ENCODE measurements around the gene XRCC4. TPM values are rescaled to one million over a fixed set of nuclear protein-coding genes. Genes with fewer than 3 reads are reported as not detected.
A peak's percentile ranks its signal among the peaks of the same experiment; 100 is the strongest.

The XRCC4 gene
- total and polyA plus RNA-seq, 2 of the 13 experiments (the other 11 are each of a cell fraction or from before 2014, with no cell fraction given) = 2.8 to 12.6 TPM

- TF ChIP-seq GLMP (CRISPR knock-in tag; IDR thresholded peaks at IDR 0.05; ENCODE audit: borderline replicate concordance) = no peak
- TF ChIP-seq MIER3 (CRISPR knock-in tag; IDR thresholded peaks at IDR 0.05; ENCODE audit: borderline replicate concordance) = peak; percentile 80; the same call in 1 of the 2 replicates
- TF ChIP-seq SMAD3 (CRISPR knock-in tag; IDR thresholded peaks at IDR 0.05) = peak; percentile 75; the same call in 1 of the 2 replicates
- no peak for TF ChIP-seq SRSF1 (optimal IDR thresholded peaks at IDR 0.05; ENCODE audit: low read depth, low read length)
- TF ChIP-seq HIC2 (CRISPR knock-in tag; IDR thresholded peaks at IDR 0.05; ENCODE audit: low read depth) = no peak
- TF ChIP-seq ZNF607 (CRISPR knock-in tag; IDR thresholded peaks at IDR 0.05; ENCODE audit: borderline replicate concordance) = no peak
- no peak for TF ChIP-seq DNMT3B (CRISPR knock-in tag; conservative IDR thresholded peaks at IDR 0.05)
- 0 out of 2 replicates have a peak, but pooled peaks have one; percentile 44 for TF ChIP-seq ERF (CRISPR knock-in tag; IDR thresholded peaks at IDR 0.05)
- peak; percentile 93 for TF ChIP-seq RXRB (CRISPR knock-in tag; IDR thresholded peaks at IDR 0.05; ENCODE audit: borderline replicate concordance)
- peak in 1 of 2 experiments; percentile 56; a peak in 1 of 4 replicates for TF ChIP-seq REST (IDR thresholded peaks at IDR 0.05; ENCODE audit: borderline replicate concordance in 1 of 2, low read depth in 1 of 2, low read length in 2 of 2)
- TF ChIP-seq ZNF30 (CRISPR knock-in tag; IDR thresholded peaks at IDR 0.05) = no peak
- TF ChIP-seq ZNF235 (CRISPR knock-in tag; IDR thresholded peaks at IDR 0.05; ENCODE audit: borderline replicate concordance) = no peak
- no peak for TF ChIP-seq ZNF251 (CRISPR knock-in tag; IDR thresholded peaks at IDR 0.05)
- TF ChIP-seq KLF16 (CRISPR knock-in tag; IDR thresholded peaks at IDR 0.05) = peak in 1 of 2 experiments; percentile 92; a peak in 2 of 4 replicates
- TF ChIP-seq GATAD1 (CRISPR knock-in tag; IDR thresholded peaks at IDR 0.05) = peak; percentile 66
- TF ChIP-seq ZFP36 (IDR thresholded peaks at IDR 0.05; ENCODE audit: borderline replicate concordance, low read depth, low read length, partially characterized antibody) = peak; percentile 43
- TF ChIP-seq IRF1 (CRISPR knock-in tag; IDR thresholded peaks at IDR 0.05; ENCODE audit: low read depth) = no peak
Measured at GRCh38 chr5:83085106-83085505, 7.8 kb downstream of the XRCC4 start (continued).
